Measurements from ENCODE around the gene CD274. TPM values are rescaled to one million over a fixed set of nuclear protein-coding genes. Genes with fewer than 3 reads are reported as not detected.
"Not testable (repeated sequence)": the region's sequence is repeated elsewhere in the genome, so short reads cannot be mapped to it uniquely, and the experiment has no call there.

Gene CD274
- total and polyA plus RNA-seq, 4 donors = 4.1 to 30.7 (median 9.5) TPM

- no peaks in the 10 kb centered on the region for H3K36me3 ChIP-seq (ENCODE audit: control insufficient read depth in 4 of 4, insufficient read depth in 4 of 4, low read length in 4 of 4)
- H3K27me3 ChIP-seq (ENCODE audit: control insufficient read depth in 3 of 3, insufficient read depth in 3 of 3, low read length in 2 of 3) = no peaks in the 10 kb centered on the region
- ATAC-seq (ENCODE audit: insufficient read depth, low FRiP score) (no peak), DNase-seq (peak; percentile 15 to 17 (median 16))
- H3K9ac ChIP-seq (ENCODE audit: insufficient read depth in 1 of 2, low read length in 2 of 2) = no peak overlapping the region
- peak overlapping the region in 1 of 2 donors; percentile 70 for H3K27ac ChIP-seq (ENCODE audit: low read depth in 1 of 2, low read length in 1 of 2)
- WGBS, 2 donors = 64 to 73% methylated on average over 9 of the region's 9 CpGs
- H3K4me1 ChIP-seq (ENCODE audit: control insufficient read depth in 5 of 5, insufficient read depth in 5 of 5, low read length in 5 of 5) = peaks cover 0 to 4% (median 0%) of the 10 kb centered on the region in 5 donors
- H3K9me3 ChIP-seq (ENCODE audit: control insufficient read depth in 4 of 4, insufficient read depth in 3 of 4, low read length in 3 of 4) = no peaks in the 10 kb centered on the region
- no peak for TF ChIP-seq CTCF (IDR thresholded peaks at IDR 0.05; ENCODE audit: control extremely low read depth, extremely low read depth)
- H3K4me3 ChIP-seq = no peak overlapping the region
These were observed 39.5 kb downstream of the CD274 start for GRCh38 chr9:5489630-5490490.

GRCh38 chr9:5492965-5493678 is 42.8 kb downstream of the CD274 start:
- 50 to 54% methylated on average over 1 of the region's 1 CpG for WGBS, 2 donors
- DNase-seq (no peak), ATAC-seq (ENCODE audit: insufficient read depth, low FRiP score) (no peak)
- no peak overlapping the region for H3K9ac ChIP-seq (ENCODE audit: insufficient read depth in 1 of 2, low read length in 2 of 2)
- H3K36me3 ChIP-seq (ENCODE audit: control insufficient read depth in 4 of 4, insufficient read depth in 4 of 4, low read length in 4 of 4) = no peaks in the 10 kb centered on the region
- H3K9me3 ChIP-seq (ENCODE audit: control insufficient read depth in 4 of 4, insufficient read depth in 3 of 4, low read length in 3 of 4) = no peaks in the 10 kb centered on the region
- H3K27me3 ChIP-seq (ENCODE audit: control insufficient read depth in 3 of 3, insufficient read depth in 3 of 3, low read length in 2 of 3) = no peaks in the 10 kb centered on the region
- TF ChIP-seq CTCF (IDR thresholded peaks at IDR 0.05; ENCODE audit: control extremely low read depth, extremely low read depth) = no peak
- peaks cover 0 to 4% (median 0%) of the 10 kb centered on the region in 5 donors for H3K4me1 ChIP-seq (ENCODE audit: control insufficient read depth in 5 of 5, insufficient read depth in 5 of 5, low read length in 5 of 5)
- H3K27ac ChIP-seq (ENCODE audit: low read depth in 1 of 2, low read length in 1 of 2) = no peak overlapping the region
- H3K4me3 ChIP-seq = no peak overlapping the region

- Histone ChIP-seq H3K4me3 (no peak overlapping the region), H3K36me3 (ENCODE audit: control insufficient read depth in 4 of 4, insufficient read depth in 4 of 4, low read length in 4 of 4) (no peaks in the 10 kb centered on the region), H3K27ac (ENCODE audit: low read depth in 1 of 2, low read length in 1 of 2) (peak overlapping the region in 1 of 2 donors; percentile 9), H3K9ac (ENCODE audit: insufficient read depth in 1 of 2, low read length in 2 of 2) (no peak overlapping the region), H3K4me1 (ENCODE audit: control insufficient read depth in 5 of 5, insufficient read depth in 5 of 5, low read length in 5 of 5) (peaks cover 0 to 4% (median 0%) of the 10 kb centered on the region in 5 donors), H3K9me3 (ENCODE audit: control insufficient read depth in 4 of 4, insufficient read depth in 3 of 4, low read length in 3 of 4) (no peaks in the 10 kb centered on the region), H3K27me3 (ENCODE audit: control insufficient read depth in 3 of 3, insufficient read depth in 3 of 3, low read length in 2 of 3) (no peaks in the 10 kb centered on the region)
- no peak for TF ChIP-seq CTCF (IDR thresholded peaks at IDR 0.05; ENCODE audit: control extremely low read depth, extremely low read depth)
- DNase-seq (peak in 1 of 3 donors; percentile 17), ATAC-seq (ENCODE audit: insufficient read depth, low FRiP score) (peak; percentile 54)
- 48 to 68% methylated on average over 8 of the region's 8 CpGs for WGBS, 2 donors
These were observed 43.6 kb downstream of the CD274 start for GRCh38 chr9:5493679-5494511.

GRCh38 chr9:5494765-5495164 is 44.4 kb downstream of the CD274 start:
- ATAC-seq (ENCODE audit: insufficient read depth, low FRiP score); H3K27me3 ChIP-seq (ENCODE audit: control insufficient read depth in 3 of 3, insufficient read depth in 3 of 3, low read length in 2 of 3); DNase-seq; H3K4me1 ChIP-seq (ENCODE audit: control insufficient read depth in 5 of 5, insufficient read depth in 5 of 5, low read length in 5 of 5); H3K9ac ChIP-seq (ENCODE audit: insufficient read depth in 1 of 2, low read length in 2 of 2); H3K27ac ChIP-seq (ENCODE audit: low read depth in 1 of 2, low read length in 1 of 2); H3K36me3 ChIP-seq (ENCODE audit: control insufficient read depth in 4 of 4, insufficient read depth in 4 of 4, low read length in 4 of 4); H3K4me3 ChIP-seq; H3K9me3 ChIP-seq (ENCODE audit: control insufficient read depth in 4 of 4, insufficient read depth in 3 of 4, low read length in 3 of 4): not testable (repeated sequence)
- WGBS, 2 donors = 73 to 80% methylated on average over 3 of the region's 3 CpGs
